Amniotic epithelial cell (primary cell): ENCODE measurements around the gene CA14.
"Not testable (repeated sequence)": the region's sequence is repeated elsewhere in the genome, so short reads cannot be mapped to it uniquely, and the experiment has no call there.

Source experiments
- DNase-seq: peaks from one replicate; pipeline ENCODE4 v3.0.0-alpha.2; 2010; ENCODE audit warnings: low read depth

CA14 gene

GRCh38 chr1:150235852-150236613 lies 21.5 kb upstream of the CA14 start, which contains the start of gene ANP32E:
ANP32E (minus strand) TSS chr1:150236112; CDS start chr1:150235786, 326 bp downstream.
- DNase-seq, result peak; percentile 100

DNA sequence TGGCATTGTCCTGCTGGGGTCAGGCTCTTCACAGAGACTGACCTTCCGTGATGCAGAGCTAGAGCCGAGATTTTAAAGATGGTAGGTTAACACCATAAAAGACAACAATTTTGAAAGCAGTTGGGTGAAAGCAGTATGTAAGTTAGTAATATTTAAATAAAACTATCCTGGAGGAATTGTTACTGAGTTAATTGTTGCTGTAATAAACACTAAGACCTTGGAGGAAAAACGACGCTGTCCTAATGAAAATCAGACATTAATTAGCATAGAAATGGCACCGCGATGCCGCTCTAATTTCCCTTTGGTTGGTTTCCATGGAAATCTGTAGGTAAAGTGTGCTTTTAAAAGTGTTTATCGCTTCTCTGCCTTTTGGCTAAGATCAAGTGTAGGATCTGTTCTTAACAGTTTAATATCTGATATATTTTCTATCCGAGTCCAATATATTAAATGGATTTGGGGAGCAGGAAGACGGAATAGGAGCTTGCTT lies 20.9 kb upstream of the CA14 start:
- DNase-seq, result no peak

GRCh38 chr1:150237176-150237575 lies 20.4 kb upstream of the CA14 start:
- not testable (repeated sequence) for DNase-seq

GRCh38 chr1:150237746-150238145 lies 19.8 kb upstream of the CA14 start:
- no peak for DNase-seq

GRCh38 chr1:150243003-150243402 lies 14.6 kb upstream of the CA14 start:
- no peak for DNase-seq

DNA sequence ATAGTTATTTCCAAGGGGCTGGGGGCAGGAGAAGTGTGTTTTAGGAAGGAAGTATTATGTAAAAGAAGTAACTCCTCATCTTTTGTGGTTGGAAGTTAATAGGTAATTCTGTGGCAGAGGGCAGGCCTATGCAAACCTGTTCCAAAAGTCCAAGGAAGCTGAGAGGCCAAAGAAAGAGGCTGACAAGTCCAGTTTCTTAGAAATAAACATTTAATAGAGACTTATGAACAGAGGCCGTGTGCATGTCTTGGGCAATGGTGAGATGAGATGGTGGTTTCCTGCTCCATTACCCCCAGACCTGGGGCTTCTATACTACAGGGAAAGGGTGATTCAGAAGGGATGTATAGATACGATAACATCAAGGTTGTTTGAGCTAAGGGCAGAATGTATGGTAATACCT lies 7.6 kb upstream of the CA14 start:
- DNase-seq, result no peak

DNA sequence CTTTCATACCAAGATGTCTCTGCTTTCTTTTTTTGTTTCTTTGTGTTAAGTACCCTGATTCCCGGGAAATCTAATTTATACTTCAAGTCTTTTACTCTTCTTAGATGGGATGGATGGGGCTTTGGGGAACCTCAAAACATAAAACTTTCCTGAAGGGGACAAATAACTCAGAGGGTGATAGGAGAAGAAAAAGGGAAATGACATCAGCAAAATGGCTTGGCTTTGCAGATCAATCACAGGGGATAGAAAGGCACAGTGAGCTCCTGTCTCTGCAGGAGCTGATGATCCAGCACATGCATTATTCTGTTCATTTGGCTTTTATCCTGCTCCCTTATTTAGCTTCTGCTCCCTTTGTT lies 1.4 kb upstream of the CA14 start:
- DNase-seq, result no peak

DNA sequence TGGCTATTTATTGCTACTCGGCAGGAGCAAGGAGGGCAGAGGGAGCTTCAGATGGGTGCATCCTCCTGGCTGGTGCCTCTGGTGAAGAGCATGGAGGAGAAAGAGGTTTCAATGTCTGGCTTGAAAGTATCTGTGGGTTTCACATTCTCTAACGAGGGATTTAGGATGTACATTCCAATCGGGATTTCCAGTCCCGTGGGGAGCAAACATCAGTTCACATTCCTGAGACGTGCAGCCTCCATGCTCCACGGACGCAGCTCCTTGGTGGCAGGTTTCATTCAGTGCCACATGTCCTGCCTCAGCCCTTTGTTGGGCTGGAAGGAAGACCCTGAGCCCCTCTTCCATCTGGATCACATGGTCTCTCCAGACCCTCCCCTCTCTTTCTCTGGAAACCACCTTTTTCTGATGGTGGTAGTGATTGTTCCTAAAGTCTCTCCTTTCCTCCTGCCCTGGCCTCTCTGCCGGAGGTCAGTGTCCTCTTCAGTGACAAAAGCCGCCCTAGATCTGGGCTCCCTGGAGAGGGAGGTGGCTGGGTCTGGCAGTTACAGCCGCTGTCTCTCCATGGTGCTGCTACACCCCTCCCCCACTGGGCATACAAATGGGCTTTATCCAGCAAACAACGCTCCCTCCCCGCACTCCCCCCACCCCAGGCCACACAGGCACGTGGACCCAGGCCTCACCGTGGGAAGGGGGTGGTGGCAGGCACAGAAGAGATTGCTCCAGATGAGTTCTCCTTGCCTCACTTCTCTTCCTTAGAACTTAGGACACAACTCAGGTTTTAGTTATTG lies 826 bp upstream of the CA14 start:
- DNase-seq, result peak; percentile 22

- DNase-seq, result no peak
These were observed 1.6 kb downstream of the CA14 start for GRCh38 chr1:150259217-150259616.

DNA sequence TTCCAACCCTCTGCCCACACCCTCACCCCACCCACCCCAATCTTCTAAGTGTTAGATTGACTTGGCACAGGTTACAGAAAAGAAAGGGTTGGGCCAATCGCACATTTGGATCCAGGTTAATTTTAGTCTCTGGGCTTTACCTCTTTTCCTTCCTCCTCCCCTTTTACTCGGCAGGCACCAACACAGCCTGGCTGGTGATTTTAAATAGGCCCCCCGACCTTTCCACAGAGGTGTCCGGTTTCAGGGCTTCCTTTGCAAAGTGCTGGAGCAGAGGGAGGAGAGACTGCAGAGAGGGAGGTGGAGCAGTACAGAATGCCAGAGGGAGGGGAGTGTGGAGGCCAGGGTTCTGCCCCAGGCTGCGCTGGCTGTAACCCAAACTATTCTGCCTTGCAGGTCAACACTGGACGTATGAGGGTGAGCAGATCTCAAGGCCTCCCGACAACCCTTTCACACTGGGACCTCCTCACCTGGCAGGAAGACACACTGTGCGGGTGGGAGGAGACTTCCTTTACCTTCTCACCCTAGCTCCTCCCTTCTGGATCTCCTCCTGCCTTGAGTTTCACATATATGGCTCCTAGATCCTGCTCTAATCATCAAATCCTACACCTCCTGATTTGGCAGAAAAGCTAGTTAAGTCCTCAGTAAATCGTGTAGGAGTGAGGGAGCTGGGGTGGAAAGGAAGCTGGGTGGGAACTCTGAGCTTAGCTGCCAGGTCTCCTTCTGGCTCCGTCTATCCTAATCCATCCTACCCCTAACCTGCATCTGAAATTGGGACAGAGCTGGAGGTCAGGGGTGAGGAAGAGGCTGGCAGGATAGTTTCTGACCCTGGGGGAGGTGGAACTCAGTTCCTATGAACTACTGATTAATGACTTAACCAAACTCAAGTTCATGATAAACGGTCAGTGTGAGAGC lies 2.4 kb downstream of the CA14 start:
- DNase-seq, result peak; percentile 23

DNA sequence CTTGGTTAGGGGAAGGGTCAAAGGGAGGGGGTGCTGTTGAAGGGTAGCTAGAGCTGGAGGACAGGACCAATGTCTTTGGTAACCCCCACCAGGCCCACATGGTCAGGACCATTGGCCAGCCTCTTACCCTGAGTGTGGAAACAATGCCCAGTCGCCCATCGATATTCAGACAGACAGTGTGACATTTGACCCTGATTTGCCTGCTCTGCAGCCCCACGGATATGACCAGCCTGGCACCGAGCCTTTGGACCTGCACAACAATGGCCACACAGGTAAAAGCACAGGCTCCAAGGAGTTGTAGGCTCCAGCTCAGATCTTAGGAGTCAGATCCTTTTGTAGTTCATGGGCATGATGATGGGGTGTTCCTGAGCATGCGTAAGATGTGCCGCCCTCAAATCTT lies 3.8 kb downstream of the CA14 start:
- no peak for DNase-seq

DNA sequence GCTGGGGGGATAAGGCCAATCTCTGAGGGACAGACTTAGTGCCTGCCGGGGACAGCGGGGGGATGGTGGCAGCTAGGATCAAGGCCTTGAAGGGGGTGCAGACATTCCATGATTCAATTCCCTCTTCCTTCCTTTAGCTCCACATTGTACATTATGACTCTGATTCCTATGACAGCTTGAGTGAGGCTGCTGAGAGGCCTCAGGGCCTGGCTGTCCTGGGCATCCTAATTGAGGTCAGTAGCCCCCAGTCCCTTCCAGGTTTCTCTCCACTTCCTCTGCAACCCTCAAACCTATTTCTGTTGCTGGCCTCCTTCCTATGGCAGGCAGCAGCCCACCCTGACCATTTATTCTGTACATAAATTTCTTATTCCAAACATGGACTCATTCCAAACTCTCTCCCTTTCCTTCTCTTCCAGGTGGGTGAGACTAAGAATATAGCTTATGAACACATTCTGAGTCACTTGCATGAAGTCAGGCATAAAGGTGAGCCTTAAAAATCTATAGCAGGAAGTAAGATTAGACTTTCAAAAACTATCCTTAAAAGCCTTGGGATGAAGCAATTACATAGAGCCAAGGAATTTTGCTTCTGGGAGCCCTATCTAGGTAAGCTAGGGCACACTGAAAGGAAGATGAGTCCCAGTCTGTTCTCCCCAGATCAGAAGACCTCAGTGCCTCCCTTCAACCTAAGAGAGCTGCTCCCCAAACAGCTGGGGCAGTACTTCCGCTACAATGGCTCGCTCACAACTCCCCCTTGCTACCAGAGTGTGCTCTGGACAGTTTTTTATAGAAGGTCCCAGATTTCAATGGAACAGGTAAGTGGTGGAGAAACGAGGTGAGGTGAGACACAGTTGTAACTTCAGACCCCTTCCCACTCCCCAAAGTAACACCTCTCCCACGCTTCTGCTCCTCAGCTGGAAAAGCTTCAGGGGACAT lies 5.1 kb downstream of the CA14 start:
- no peak for DNase-seq

DNA sequence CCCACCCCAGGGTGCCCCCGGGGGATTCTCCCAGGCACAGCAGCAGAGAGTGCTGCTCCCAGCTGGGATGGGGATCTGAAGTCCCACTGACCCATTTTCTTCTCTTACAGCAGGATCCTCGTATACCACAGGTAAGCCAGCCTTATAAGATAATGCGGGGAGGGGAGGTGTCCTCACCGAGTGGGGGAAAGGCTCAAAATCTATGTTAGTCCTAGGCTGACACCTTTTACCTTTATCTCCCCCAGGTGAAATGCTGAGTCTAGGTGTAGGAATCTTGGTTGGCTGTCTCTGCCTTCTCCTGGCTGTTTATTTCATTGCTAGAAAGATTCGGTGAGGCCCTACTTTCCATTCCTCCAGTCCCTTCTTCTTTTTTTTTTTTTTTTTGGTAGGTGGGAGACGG lies 6.0 kb downstream of the CA14 start:
- DNase-seq, result no peak

- DNase-seq, result no peak
These were observed 10.3 kb downstream of the CA14 start for GRCh38 chr1:150267896-150268295.

GRCh38 chr1:150268340-150268704 lies 10.7 kb downstream of the CA14 start:
- DNase-seq, result peak; percentile 51

- peak; percentile 96 for DNase-seq
These were observed 11.3 kb downstream of the CA14 start, which contains the start of gene APH1A for GRCh38 chr1:150268705-150269403. APH1A (minus strand) TSS chr1:150269016; CDS start chr1:150268810, 206 bp downstream.

GRCh38 chr1:150269451-150269850 lies 11.9 kb downstream of the CA14 start:
- DNase-seq, result no peak

DNA sequence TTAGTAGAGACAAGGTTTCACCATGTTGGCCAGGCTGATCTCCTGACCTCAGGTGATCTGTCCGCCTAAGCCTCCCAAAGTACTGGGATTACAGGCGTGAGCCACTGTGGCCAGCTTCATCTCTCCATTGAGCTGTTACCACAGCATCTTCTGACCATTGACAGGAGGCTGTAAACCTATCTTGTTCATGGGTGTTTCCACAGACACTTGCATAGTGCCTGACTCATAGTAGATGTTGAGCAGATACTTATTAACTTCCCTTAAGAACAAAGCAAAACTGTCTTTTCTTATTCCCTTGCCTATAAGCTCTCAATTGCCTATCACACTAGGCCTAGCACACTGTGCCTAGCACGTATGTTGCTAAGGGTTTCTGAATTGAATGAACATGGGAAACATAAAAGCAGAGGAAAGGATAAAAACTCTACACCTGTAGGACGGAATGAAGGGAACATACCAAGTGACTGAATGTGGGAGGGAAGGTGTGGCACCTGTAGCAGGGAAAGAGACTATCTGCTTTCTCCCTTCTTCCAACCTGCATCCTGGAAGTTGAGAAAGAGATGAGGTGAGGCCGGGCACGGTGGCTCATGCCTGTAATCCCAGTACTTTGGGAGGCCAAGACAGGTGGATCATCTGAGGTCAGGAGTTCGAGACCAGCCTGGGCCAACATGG lies 13.9 kb downstream of the CA14 start:
- DNase-seq, result no peak

GRCh38 chr1:150273311-150273710 lies 15.7 kb downstream of the CA14 start:
- no peak for DNase-seq
